COLO829 (cell line): ENCODE data around the gene RNGTT.
"Not testable (repeated sequence)": the region's sequence is repeated elsewhere in the genome, so short reads cannot be mapped to it uniquely, and the experiment has no call there.

Experiments
- DNase-seq: peaks from one replicate; pipeline ENCODE4 v3.0.0; 2012; ENCODE audit warnings: low spot score

Gene RNGTT

GRCh38 chr6:88970301-88970700, 6.9 kb upstream of the RNGTT start:
- no peak for DNase-seq

- DNase-seq, result not testable (repeated sequence)
Measured at GRCh38 chr6:88969255-88969654, 5.8 kb upstream of the RNGTT start.

GRCh38 chr6:88967891-88968290, 4.5 kb upstream of the RNGTT start:
- DNase-seq, result no peak

GRCh38 chr6:88965691-88966090, 2.3 kb upstream of the RNGTT start:
- no peak for DNase-seq

GRCh38 chr6:88964509-88964908, 1.1 kb upstream of the RNGTT start:
- DNase-seq, result no peak

- DNase-seq, result no peak
Measured at GRCh38 chr6:88958842-88959241, 4.6 kb downstream of the RNGTT start.

- DNase-seq, result no peak
Measured at GRCh38 chr6:88953550-88954386, 9.7 kb downstream of the RNGTT start.

GRCh38 chr6:88952065-88952704, 11.2 kb downstream of the RNGTT start:
- no peak for DNase-seq

- DNase-seq, result no peak
Measured at GRCh38 chr6:88945415-88946008, 17.9 kb downstream of the RNGTT start.

GRCh38 chr6:88933521-88933920, 29.9 kb downstream of the RNGTT start:
- DNase-seq, result no peak

GRCh38 chr6:88932019-88932418, 31.4 kb downstream of the RNGTT start:
- not testable (repeated sequence) for DNase-seq

GRCh38 chr6:88922775-88923548, 40.5 kb downstream of the RNGTT start:
- no peak for DNase-seq

- DNase-seq, result no peak
Measured at GRCh38 chr6:88921734-88922133, 41.7 kb downstream of the RNGTT start.

GRCh38 chr6:88920774-88921733, 42.4 kb downstream of the RNGTT start:
- DNase-seq, result no peak

- DNase-seq, result no peak
Measured at GRCh38 chr6:88920088-88920487, 43.3 kb downstream of the RNGTT start.

GRCh38 chr6:88919032-88919431, 44.4 kb downstream of the RNGTT start:
- DNase-seq, result no peak

GRCh38 chr6:88916615-88917208, 46.7 kb downstream of the RNGTT start:
- no peak for DNase-seq

- DNase-seq, result no peak
Measured at GRCh38 chr6:88914895-88915598, 48.4 kb downstream of the RNGTT start.

- no peak for DNase-seq
Measured at GRCh38 chr6:88914180-88914579, 49.2 kb downstream of the RNGTT start.

GRCh38 chr6:88913471-88913870, 49.9 kb downstream of the RNGTT start:
- DNase-seq, result no peak
